ENCODE measurements around the gene B2M.
A peak's percentile ranks its signal among the peaks of the same experiment; 100 is the strongest.
"Not testable (repeated sequence)": the region's sequence is repeated elsewhere in the genome, so short reads cannot be mapped to it uniquely, and the experiment has no call there.

B2M gene

DNA sequence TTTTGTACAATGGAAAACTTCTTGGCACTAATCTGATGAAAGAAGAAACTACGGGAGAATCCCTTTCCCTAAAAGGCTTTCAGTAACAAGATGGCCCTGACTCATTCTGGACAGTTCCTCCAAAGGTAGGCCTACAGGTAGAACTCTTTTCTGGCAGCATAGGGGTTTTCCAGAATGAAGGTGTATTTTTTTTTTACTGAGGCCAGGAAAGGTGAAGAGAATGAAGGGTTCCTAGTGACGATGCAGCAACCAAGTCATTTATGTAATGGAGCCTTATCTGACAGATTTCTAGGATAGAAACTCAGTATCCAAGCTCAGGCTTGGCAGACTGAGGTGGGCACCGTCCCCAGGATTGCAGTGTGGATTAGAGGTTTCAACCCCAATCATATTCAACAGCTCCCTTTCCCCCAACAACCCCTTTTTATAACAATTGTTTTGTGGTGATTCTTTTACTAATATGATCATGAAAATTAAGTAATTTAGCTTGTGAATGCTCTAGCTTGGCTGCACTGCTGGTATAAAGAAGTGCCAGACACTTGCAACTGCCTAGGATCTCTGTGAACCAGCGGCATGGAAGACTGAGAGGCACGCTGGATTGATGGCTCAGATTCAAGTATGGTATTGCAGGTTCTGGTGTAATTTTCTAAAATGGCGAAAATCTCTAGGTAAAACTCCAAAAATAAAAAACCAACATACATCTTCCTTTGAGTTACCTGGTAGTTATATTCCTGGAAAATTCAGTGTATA, 16.3 kb downstream of the B2M start:
- peaks cover 64% of the 10 kb centered on the region for H3K4me1 ChIP-seq (ENCODE audit: insufficient read depth, low read length)
- H3K79me2 ChIP-seq (ENCODE audit: insufficient read depth, low read length): peaks cover 18% of the 10 kb centered on the region
- H4K20me1 ChIP-seq (ENCODE audit: insufficient read depth, low read length): no peaks in the 10 kb centered on the region
- no peak for TF ChIP-seq EZH2 (IDR thresholded peaks at IDR 0.05; ENCODE audit: borderline replicate concordance, low read depth, low read length, severe bottlenecking)
- TF ChIP-seq, protein P1, sequence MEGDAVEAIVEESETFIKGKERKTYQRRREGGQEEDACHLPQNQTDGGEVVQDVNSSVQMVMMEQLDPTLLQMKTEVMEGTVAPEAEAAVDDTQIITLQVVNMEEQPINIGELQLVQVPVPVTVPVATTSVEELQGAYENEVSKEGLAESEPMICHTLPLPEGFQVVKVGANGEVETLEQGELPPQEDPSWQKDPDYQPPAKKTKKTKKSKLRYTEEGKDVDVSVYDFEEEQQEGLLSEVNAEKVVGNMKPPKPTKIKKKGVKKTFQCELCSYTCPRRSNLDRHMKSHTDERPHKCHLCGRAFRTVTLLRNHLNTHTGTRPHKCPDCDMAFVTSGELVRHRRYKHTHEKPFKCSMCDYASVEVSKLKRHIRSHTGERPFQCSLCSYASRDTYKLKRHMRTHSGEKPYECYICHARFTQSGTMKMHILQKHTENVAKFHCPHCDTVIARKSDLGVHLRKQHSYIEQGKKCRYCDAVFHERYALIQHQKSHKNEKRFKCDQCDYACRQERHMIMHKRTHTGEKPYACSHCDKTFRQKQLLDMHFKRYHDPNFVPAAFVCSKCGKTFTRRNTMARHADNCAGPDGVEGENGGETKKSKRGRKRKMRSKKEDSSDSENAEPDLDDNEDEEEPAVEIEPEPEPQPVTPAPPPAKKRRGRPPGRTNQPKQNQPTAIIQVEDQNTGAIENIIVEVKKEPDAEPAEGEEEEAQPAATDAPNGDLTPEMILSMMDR (IDR thresholded peaks at IDR 0.05; ENCODE audit: borderline replicate concordance, extremely low read depth, low read length, poor library complexity, severe bottlenecking): no peak
- ATAC-seq (ENCODE audit: insufficient read depth, low read depth) (no peak), DNase-seq (no peak)
- H3K9ac ChIP-seq (ENCODE audit: low read depth, low read length): peak overlapping the region; percentile 84; the same call in 1 of the 2 replicates
- H3K9me3 ChIP-seq (ENCODE audit: insufficient read depth, low read length, severe bottlenecking): no peaks in the 10 kb centered on the region
- peak overlapping the region; percentile 91 for H3K27ac ChIP-seq (ENCODE audit: low read length)
- no peak overlapping the region for H2AFZ ChIP-seq (ENCODE audit: low read depth, low read length)
- peak overlapping the region; percentile 73 for H3K4me2 ChIP-seq (ENCODE audit: insufficient read depth, low read length)
- H3K36me3 ChIP-seq (ENCODE audit: insufficient read depth, low read length): 0 out of 2 replicates have a peak, but pooled peaks cover 7% of the 10 kb centered on the region
- no peak overlapping the region for H3K4me3 ChIP-seq (ENCODE audit: low read depth in 1 of 2, low read length in 2 of 2)
- H3K27me3 ChIP-seq (ENCODE audit: insufficient read depth, low read length, poor library complexity): no peaks in the 10 kb centered on the region

DNA sequence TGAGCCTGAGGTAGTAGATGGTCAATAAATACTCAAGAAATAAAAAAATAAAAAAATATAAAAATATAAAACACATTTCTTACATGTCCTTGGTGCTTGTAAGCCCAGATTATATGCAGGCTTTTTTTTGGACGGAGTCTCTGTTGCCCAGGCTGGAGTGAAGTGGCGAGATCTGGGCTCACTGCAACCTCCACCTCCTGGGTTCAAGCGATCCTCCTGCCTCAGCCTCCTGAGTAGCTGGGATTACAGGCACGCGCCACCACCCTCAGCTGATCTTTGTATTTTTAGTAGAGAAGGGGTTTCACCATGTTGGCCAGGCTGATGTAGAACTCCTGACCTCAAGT, 16.9 kb downstream of the B2M start:
- ATAC-seq (ENCODE audit: insufficient read depth, low read depth); H3K36me3 ChIP-seq (ENCODE audit: insufficient read depth, low read length); H3K27me3 ChIP-seq (ENCODE audit: insufficient read depth, low read length, poor library complexity); DNase-seq; H4K20me1 ChIP-seq (ENCODE audit: insufficient read depth, low read length); H3K9me3 ChIP-seq (ENCODE audit: insufficient read depth, low read length, severe bottlenecking): not testable (repeated sequence)
- Histone ChIP-seq H3K27ac (ENCODE audit: low read length) (peak overlapping the region; percentile 91), H3K4me2 (ENCODE audit: insufficient read depth, low read length) (peak overlapping the region; percentile 73), H2AFZ (ENCODE audit: low read depth, low read length) (peak overlapping the region; percentile 65), H3K4me1 (ENCODE audit: insufficient read depth, low read length) (peaks cover 64% of the 10 kb centered on the region), H3K79me2 (ENCODE audit: insufficient read depth, low read length) (peaks cover 18% of the 10 kb centered on the region), H3K4me3 (ENCODE audit: low read depth in 1 of 2, low read length in 2 of 2) (peak overlapping the region; percentile 61 to 77; a peak in 3 of 4 replicates), H3K9ac (ENCODE audit: low read depth, low read length) (peak overlapping the region; percentile 84)

DNA sequence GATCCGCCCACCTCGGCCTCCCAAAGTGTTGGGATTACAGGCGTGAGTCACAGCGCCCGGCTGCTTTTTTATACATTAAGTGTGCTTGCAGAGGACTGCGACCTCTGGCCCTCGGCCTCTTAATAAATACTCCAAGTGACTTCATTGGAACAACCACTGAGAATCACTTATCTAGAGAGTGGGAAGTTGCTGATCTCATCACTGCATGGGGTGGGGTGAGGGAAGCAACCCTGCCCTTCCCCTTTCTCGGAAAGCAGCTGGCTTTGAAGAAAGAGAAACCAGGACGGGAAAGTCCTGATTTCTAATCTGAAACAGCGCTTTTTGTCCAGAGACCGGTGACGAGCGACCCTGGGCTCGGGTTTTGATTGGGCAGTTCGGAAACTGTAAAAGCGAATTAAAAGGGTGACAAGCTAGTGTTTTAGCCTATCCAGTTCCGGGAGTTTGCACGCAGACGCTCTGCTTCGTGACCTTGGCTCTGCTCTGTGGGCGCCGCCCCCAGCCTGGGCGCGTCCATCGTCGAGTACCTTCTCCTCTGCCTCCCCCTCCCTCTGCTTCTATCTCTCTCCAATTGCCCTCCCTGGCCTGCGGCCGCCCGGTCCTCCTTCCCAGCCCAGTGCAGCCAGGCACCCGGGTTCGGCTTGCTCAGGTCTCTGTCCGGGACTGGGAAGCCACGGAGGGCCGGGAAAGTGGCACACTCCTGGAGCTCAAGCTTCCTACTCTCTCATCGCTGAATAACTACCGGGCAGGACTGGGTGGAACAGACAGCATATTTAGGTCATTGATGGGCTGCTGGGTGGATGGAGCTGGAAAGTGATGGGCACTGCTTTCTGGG, 17.5 kb downstream of the B2M start:
- DNase-seq (peak; percentile 95), ATAC-seq (ENCODE audit: insufficient read depth, low read depth) (peak; percentile 86)
- no peaks in the 10 kb centered on the region for H4K20me1 ChIP-seq (ENCODE audit: insufficient read depth, low read length)
- TF ChIP-seq EZH2 (IDR thresholded peaks at IDR 0.05; ENCODE audit: borderline replicate concordance, low read depth, low read length, severe bottlenecking): no peak
- TF ChIP-seq, protein P1 (IDR thresholded peaks at IDR 0.05; ENCODE audit: borderline replicate concordance, extremely low read depth, low read length, poor library complexity, severe bottlenecking): no peak
- peaks cover 18% of the 10 kb centered on the region for H3K79me2 ChIP-seq (ENCODE audit: insufficient read depth, low read length)
- H3K4me2 ChIP-seq (ENCODE audit: insufficient read depth, low read length): peak overlapping the region; percentile 73
- H3K4me3 ChIP-seq (ENCODE audit: low read depth in 1 of 2, low read length in 2 of 2): peak overlapping the region; percentile 61 to 77
- H3K36me3 ChIP-seq (ENCODE audit: insufficient read depth, low read length): 0 out of 2 replicates have a peak, but pooled peaks cover 7% of the 10 kb centered on the region
- no peaks in the 10 kb centered on the region for H3K9me3 ChIP-seq (ENCODE audit: insufficient read depth, low read length, severe bottlenecking)
- peak overlapping the region; percentile 84 for H3K9ac ChIP-seq (ENCODE audit: low read depth, low read length)
- H2AFZ ChIP-seq (ENCODE audit: low read depth, low read length): peak overlapping the region; percentile 90
- no peaks in the 10 kb centered on the region for H3K27me3 ChIP-seq (ENCODE audit: insufficient read depth, low read length, poor library complexity)
- H3K27ac ChIP-seq (ENCODE audit: low read length): peak overlapping the region; percentile 91
- peaks cover 60% of the 10 kb centered on the region for H3K4me1 ChIP-seq (ENCODE audit: insufficient read depth, low read length)

Data from DND-41 (cell line).